Measurements from ENCODE around the gene PLIN5. TPM values are rescaled to one million over a fixed set of nuclear protein-coding genes. Genes with fewer than 3 reads are reported as not detected.
"Not testable (repeated sequence)": the region's sequence is repeated elsewhere in the genome, so short reads cannot be mapped to it uniquely, and the experiment has no call there.

The PLIN5 gene
- total RNA-seq, 1 donor from 2014 or later = 4.3 TPM

DNA sequence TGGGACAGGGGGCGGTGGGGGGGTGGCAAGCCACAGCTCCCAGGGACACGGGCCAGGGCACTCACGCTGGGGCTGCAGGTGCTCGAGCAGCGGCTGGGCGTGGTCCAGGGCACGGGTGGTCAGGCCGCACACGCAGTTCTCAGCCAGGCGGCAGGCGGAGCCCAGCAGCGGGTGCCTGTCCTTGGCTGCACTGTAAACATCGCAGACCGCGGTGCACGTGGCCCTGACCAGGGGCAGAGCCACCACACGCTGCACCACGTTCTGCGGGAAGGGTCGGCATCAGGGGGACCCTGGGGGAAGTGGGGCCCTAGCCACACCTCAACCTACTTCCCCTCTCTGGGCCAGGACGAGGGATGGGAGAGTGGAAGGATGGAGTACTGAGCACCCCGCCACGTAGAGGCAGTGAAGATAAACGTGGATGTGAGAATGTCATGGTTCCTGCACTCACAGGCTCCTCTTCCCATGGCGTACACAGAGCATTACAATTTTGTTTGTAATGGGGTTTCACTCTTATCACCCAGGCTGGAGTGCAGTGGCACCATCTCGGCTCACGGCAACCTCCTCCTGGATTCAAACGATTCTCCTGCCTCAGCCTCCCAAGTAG, 3.4 kb downstream of the PLIN5 start:
- TF ChIP-seq, protein P1, sequence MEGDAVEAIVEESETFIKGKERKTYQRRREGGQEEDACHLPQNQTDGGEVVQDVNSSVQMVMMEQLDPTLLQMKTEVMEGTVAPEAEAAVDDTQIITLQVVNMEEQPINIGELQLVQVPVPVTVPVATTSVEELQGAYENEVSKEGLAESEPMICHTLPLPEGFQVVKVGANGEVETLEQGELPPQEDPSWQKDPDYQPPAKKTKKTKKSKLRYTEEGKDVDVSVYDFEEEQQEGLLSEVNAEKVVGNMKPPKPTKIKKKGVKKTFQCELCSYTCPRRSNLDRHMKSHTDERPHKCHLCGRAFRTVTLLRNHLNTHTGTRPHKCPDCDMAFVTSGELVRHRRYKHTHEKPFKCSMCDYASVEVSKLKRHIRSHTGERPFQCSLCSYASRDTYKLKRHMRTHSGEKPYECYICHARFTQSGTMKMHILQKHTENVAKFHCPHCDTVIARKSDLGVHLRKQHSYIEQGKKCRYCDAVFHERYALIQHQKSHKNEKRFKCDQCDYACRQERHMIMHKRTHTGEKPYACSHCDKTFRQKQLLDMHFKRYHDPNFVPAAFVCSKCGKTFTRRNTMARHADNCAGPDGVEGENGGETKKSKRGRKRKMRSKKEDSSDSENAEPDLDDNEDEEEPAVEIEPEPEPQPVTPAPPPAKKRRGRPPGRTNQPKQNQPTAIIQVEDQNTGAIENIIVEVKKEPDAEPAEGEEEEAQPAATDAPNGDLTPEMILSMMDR (conservative IDR thresholded peaks at IDR 0.05) = no peak
- Mint-ChIP-seq H3K27me3 (peaks cover 3% of the 10 kb centered on the region), H3K27ac (no peak overlapping the region), H3K36me3 (no peaks in the 10 kb centered on the region), H3K4me1 (ENCODE audit: unreplicated experiment) (no peaks in the 10 kb centered on the region), H3K4me3 (no peak overlapping the region), H3K9me3 (no peaks in the 10 kb centered on the region)
- DNase-seq (ENCODE audit: extremely low spot score, unreplicated experiment) = no peak

DNA sequence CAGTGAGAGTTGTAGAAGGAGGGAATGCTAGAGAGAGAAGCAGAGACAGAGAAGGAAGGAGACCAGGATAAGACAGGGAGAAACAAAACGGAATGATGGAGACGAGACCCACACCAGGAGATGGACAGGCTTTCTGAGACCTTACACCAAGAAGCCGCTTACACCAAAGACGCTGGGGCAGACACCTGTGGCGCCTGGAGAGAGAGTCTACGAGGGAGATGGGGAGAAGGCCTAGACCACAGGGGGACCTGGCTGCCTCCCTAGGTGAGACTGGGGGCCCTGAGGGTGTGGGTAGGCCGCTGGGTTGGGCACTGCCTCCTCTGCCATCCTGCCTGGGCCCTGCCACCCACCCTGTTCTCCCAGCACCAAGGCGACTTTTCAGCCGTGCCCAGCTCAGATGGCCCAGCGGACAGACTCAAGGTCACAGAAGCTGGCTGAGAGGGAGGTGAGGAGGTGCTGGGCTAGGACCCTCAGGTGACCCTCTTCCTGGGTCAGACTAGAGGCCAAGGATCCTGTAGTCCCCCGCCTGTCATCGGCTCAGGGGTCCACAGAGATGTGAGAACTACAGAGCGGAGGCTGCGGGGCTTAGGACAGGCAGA, 5.0 kb downstream of the PLIN5 start:
- DNase-seq (ENCODE audit: extremely low spot score, unreplicated experiment) = no peak

DNA sequence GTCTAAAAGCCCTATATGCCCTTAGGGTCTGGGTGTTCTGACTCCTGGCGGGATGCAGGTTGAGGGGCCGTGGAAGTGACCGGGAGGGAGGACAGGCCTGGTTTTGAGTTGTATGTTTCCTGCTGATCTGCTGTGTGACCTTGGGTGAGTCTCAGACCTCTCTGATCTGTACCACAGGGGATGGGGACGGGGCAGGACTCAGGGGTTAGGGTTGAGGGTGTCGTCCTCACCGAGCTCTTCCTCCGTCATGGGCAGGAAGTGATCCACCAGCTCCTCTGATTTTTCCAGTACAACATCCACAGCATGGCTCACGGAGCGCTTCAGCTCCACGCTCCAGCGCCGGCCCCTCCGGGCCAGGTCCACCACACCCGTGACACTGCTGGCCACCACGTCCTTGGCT, 6.2 kb downstream of the PLIN5 start:
- DNase-seq (ENCODE audit: extremely low spot score, unreplicated experiment) = no peak
- H3K27me3 Mint-ChIP-seq = no peaks in the 10 kb centered on the region
- no peaks in the 10 kb centered on the region for H3K36me3 Mint-ChIP-seq
- H3K27ac Mint-ChIP-seq = no peak overlapping the region
- H3K9me3 Mint-ChIP-seq = no peaks in the 10 kb centered on the region
- TF ChIP-seq, protein P1 (conservative IDR thresholded peaks at IDR 0.05) = no peak
- no peak overlapping the region for H3K4me3 Mint-ChIP-seq
- no peaks in the 10 kb centered on the region for H3K4me1 Mint-ChIP-seq (ENCODE audit: unreplicated experiment)

More for the DNA sequence above, 5.0 kb downstream of the PLIN5 start:
- Mint-ChIP-seq H3K27me3 (no peaks in the 10 kb centered on the region), H3K27ac (no peak overlapping the region), H3K4me1 (ENCODE audit: unreplicated experiment) (no peaks in the 10 kb centered on the region), H3K4me3 (no peak overlapping the region), H3K9me3 (no peaks in the 10 kb centered on the region), H3K36me3 (no peaks in the 10 kb centered on the region)
- TF ChIP-seq, protein P1 (conservative IDR thresholded peaks at IDR 0.05) = no peak

DNA sequence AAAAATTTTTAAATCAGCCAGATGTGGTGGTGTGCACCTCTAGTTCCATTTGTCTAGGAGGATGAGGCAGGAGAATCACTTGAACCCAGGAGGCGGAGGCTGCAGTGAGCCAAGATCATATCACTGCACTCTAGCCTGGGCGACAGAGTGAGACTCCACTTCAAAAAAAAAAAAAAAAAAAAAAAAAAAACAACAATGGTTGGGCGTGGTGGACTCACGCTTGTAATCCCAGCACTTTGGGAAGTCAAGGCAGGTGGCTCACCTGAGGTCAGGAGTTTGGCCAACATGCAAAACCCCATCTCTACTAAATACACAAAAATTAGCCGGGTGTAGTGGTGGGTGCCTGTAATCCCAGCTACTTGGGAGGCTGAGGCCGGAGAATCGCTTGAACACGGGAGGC, 7.6 kb downstream of the PLIN5 start:
- DNase-seq (ENCODE audit: extremely low spot score, unreplicated experiment); H3K9me3 Mint-ChIP-seq; H3K4me3 Mint-ChIP-seq; H3K4me1 Mint-ChIP-seq (ENCODE audit: unreplicated experiment); H3K27ac Mint-ChIP-seq; H3K27me3 Mint-ChIP-seq; H3K36me3 Mint-ChIP-seq: not testable (repeated sequence)

DNA sequence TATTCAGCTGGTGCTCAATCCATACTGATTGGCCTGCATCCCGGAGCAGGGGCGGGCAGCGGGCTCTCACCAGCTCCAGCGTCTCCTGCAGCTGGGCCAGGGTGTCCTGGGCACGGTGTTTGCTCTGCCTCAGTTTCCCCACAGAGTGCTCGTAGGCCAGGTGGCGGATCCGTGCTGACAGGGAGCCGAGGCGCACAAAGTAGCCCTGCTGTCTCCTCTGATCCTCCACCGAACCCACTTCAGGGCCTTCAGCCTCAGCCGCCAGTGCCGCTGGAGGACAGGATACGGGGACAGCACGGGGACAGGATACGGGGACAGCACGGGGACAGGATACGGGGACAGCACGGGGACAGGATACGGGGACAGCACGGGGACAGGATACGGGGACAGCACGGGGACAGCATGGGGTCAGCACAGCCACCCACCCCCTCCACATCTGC, 9.4 kb downstream of the PLIN5 start:
- no peaks in the 10 kb centered on the region for H3K27me3 Mint-ChIP-seq
- no peak overlapping the region for H3K4me3 Mint-ChIP-seq
- no peaks in the 10 kb centered on the region for H3K36me3 Mint-ChIP-seq
- TF ChIP-seq, protein P1 (conservative IDR thresholded peaks at IDR 0.05) = no peak
- no peak for DNase-seq (ENCODE audit: extremely low spot score, unreplicated experiment)
- no peaks in the 10 kb centered on the region for H3K4me1 Mint-ChIP-seq (ENCODE audit: unreplicated experiment)
- no peak overlapping the region for H3K27ac Mint-ChIP-seq
- no peaks in the 10 kb centered on the region for H3K9me3 Mint-ChIP-seq

DNA sequence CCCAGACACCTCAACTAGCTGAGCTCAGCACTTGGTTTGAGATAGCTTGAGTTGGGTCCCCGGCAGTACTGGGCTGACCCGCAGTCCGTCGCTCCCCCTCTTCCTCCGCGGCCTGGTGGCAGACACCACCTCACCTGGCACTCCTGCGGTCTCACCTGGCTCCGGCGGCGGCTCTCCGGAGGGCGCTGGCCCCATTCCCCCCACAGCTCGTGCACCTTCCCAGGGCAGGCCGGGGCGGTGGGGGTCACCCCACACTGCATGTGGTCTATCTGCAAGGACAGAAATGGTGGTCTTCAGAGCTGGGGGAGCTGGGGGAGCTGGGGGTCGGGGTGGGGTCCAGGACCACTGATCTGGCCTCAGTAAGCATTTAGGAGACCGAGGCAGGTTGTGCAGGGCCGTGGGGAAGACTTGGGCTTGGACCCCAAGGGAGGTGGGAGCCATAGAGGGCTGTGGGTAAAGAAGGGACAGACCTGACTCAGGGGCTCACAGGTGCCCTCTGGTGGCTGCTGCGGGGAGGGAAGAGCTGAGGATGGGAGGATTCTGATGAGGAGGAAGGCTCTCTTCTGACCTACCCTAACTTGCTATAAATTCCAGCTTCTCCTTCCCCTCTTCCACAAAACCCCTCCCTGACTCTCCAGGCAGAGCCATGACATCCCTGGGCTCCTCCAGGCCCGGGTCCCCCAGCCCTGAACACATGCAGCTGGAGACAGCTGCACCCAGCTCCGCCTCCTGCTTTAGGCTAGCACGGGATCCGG, 10.0 kb downstream of the PLIN5 start:
- DNase-seq (ENCODE audit: extremely low spot score, unreplicated experiment) = peak; percentile 78
- H3K27me3 Mint-ChIP-seq = no peaks in the 10 kb centered on the region

More for the DNA sequence above, 10.0 kb downstream of the PLIN5 start:
- TF ChIP-seq, protein P1 (conservative IDR thresholded peaks at IDR 0.05) = peak; percentile 82
- Mint-ChIP-seq H3K9me3 (no peaks in the 10 kb centered on the region), H3K36me3 (no peaks in the 10 kb centered on the region), H3K4me3 (no peak overlapping the region), H3K4me1 (ENCODE audit: unreplicated experiment) (no peaks in the 10 kb centered on the region), H3K27ac (no peak overlapping the region)

Data from type B pancreatic cell (in vitro differentiated cells).